ENCODE measurements around the gene LNX1.

- TF ChIP-seq POLR2A (IDR thresholded peaks at IDR 0.05; ENCODE audit: low read length) = no peak
- TF ChIP-seq CTCF (IDR thresholded peaks at IDR 0.05) = no peak
- no peak for TF ChIP-seq NR3C1 (IDR thresholded peaks at IDR 0.05)
- no peak for TF ChIP-seq JUN (IDR thresholded peaks at IDR 0.05)
- no peak for TF ChIP-seq RAD21 (conservative IDR thresholded peaks at IDR 0.05 in 1 of 2, IDR thresholded peaks at IDR 0.05 in 1 of 2)
Observed at GRCh38 chr4:53626491-53626890, 35.2 kb upstream of the LNX1 start.
